ENCODE data around the gene SETD5.
A peak's percentile ranks its signal among the peaks of the same experiment; 100 is the strongest.

The SETD5 gene

DNA sequence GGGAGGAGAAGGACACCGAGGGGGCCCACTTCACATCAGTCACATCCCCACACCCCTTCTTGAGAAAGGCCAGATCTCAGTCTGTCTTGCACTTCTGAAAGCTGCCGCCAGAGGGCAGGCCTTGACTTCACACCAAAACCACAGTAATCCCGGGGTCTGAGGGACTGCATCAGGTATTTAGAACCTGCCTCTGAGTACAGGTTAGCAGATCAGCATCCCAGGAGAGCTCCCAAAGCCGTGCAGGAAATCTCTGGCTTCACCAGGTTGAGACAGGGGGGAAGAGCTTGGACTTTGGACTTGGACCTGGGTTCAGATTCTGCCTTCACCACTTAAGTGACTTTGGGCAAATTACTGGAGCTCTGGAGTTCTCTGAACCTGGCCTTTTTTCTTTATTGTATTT is 105.9 kb downstream of the SETD5 start:
- TF ChIP-seq CEBPB (IDR thresholded peaks at IDR 0.05) (no peak), RAD21 (IDR thresholded peaks at IDR 0.05; ENCODE audit: low read depth) (peak; percentile 97), ZBTB7A (IDR thresholded peaks at IDR 0.05; ENCODE audit: low read depth) (no peak)

- no peak for TF ChIP-seq FOXM1 (IDR thresholded peaks at IDR 0.05; ENCODE audit: borderline replicate concordance, low read depth)
- no peak for TF ChIP-seq TCF12 (IDR thresholded peaks at IDR 0.05; ENCODE audit: low read depth)
- TF ChIP-seq EGR1 (IDR thresholded peaks at IDR 0.05): no peak
- TF ChIP-seq YY1 (IDR thresholded peaks at IDR 0.05; ENCODE audit: low read depth): no peak
- TF ChIP-seq ZBTB7A (IDR thresholded peaks at IDR 0.05; ENCODE audit: low read depth): no peak
- no peak for TF ChIP-seq CREB1 (IDR thresholded peaks at IDR 0.05; ENCODE audit: low read depth)
- no peak for TF ChIP-seq NFIC (IDR thresholded peaks at IDR 0.05)
- no peak for TF ChIP-seq MAX (IDR thresholded peaks at IDR 0.05)
Observed at GRCh38 chr3:9507586-9508578, 110.5 kb downstream of the SETD5 start.

DNA sequence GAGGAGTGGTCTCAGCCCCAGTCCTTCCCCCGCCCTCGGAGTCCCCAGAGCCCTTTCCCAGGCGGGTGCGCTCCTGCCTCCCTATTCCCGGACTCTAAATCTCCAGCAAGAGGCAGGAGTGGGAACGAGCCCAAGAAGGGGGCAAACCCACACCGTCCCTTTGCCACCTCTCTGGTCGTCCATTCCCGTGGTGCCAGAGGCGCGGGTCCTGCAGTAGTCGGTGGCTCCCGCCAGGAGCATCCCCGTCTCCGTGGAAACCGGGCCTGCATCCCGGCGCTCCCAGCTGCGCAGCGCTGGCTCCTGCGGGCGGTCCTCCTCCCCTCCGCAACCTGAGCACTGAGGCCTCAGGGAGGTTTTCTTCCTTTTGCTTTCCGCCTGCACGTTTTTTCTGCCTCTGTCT is 111.4 kb downstream of the SETD5 start:
- TF ChIP-seq TCF12 (IDR thresholded peaks at IDR 0.05; ENCODE audit: low read depth): no peak
- no peak for TF ChIP-seq ZBTB7A (IDR thresholded peaks at IDR 0.05; ENCODE audit: low read depth)

DNA sequence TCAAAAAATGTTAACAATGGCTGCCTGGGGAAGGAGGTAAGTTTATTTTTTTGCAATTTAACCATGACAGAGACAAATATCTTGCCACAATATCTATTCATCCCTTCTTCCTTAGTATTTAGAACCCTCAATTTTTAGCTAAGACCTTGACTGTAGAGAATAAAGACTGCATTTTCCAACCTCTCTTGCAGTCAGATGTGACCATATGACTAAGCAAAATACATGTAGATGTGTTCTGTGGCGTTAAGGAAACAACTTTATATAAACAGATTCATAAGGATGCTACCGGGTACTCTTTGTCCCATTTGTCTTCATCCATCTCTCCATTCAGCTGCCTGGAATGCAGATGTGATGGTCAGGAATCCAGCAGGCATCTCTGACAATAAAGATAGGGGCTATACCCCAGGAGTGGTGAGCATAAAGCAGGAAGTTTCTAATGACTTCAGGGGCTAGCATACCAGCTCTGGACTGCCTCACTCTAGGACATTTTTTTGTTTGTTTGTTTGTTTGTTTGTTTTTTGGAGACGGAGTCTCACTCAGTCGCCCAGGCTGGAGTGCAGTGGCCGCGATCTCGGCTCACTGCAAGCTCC is 115.1 kb downstream of the SETD5 start:
- TF ChIP-seq, protein P1, sequence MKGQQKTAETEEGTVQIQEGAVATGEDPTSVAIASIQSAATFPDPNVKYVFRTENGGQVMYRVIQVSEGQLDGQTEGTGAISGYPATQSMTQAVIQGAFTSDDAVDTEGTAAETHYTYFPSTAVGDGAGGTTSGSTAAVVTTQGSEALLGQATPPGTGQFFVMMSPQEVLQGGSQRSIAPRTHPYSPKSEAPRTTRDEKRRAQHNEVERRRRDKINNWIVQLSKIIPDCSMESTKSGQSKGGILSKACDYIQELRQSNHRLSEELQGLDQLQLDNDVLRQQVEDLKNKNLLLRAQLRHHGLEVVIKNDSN (IDR thresholded peaks at IDR 0.05): no peak
- TF ChIP-seq RAD21 (IDR thresholded peaks at IDR 0.05; ENCODE audit: low read depth): no peak

DNA sequence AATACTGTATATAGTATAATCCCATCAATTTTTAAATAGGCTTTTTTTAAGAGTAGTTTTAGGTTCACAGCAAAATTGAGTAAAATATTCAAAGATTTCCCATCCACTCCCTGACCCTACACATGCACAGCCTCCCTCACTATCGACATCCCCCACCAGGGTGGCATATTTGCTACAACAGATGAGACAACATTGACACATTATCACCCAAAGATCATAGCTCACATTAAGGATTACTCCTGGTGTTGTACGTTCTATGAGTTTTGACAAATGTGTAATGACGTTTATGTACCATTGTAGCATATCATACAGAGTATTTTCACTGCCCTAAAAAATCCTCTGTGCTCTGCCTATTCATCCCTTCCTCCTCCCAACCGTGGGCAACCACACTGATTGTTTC is 116.9 kb downstream of the SETD5 start:
- TF ChIP-seq EP300 (IDR thresholded peaks at IDR 0.05; ENCODE audit: borderline replicate concordance) (no peak), NFIC (IDR thresholded peaks at IDR 0.05) (no peak), RAD21 (IDR thresholded peaks at IDR 0.05; ENCODE audit: low read depth) (no peak), TCF12 (IDR thresholded peaks at IDR 0.05; ENCODE audit: low read depth) (no peak), CREB1 (IDR thresholded peaks at IDR 0.05; ENCODE audit: low read depth) (no peak), ZBTB7A (IDR thresholded peaks at IDR 0.05; ENCODE audit: low read depth) (no peak), TEAD4 (IDR thresholded peaks at IDR 0.05) (no peak), MAX (IDR thresholded peaks at IDR 0.05) (no peak), TAF1 (IDR thresholded peaks at IDR 0.05; ENCODE audit: low read depth) (no peak), EGR1 (IDR thresholded peaks at IDR 0.05) (no peak), YY1 (IDR thresholded peaks at IDR 0.05; ENCODE audit: low read depth) (no peak), FOXM1 (IDR thresholded peaks at IDR 0.05; ENCODE audit: borderline replicate concordance, low read depth) (no peak), CEBPB (IDR thresholded peaks at IDR 0.05) (no peak)
- TF ChIP-seq, protein P2, sequence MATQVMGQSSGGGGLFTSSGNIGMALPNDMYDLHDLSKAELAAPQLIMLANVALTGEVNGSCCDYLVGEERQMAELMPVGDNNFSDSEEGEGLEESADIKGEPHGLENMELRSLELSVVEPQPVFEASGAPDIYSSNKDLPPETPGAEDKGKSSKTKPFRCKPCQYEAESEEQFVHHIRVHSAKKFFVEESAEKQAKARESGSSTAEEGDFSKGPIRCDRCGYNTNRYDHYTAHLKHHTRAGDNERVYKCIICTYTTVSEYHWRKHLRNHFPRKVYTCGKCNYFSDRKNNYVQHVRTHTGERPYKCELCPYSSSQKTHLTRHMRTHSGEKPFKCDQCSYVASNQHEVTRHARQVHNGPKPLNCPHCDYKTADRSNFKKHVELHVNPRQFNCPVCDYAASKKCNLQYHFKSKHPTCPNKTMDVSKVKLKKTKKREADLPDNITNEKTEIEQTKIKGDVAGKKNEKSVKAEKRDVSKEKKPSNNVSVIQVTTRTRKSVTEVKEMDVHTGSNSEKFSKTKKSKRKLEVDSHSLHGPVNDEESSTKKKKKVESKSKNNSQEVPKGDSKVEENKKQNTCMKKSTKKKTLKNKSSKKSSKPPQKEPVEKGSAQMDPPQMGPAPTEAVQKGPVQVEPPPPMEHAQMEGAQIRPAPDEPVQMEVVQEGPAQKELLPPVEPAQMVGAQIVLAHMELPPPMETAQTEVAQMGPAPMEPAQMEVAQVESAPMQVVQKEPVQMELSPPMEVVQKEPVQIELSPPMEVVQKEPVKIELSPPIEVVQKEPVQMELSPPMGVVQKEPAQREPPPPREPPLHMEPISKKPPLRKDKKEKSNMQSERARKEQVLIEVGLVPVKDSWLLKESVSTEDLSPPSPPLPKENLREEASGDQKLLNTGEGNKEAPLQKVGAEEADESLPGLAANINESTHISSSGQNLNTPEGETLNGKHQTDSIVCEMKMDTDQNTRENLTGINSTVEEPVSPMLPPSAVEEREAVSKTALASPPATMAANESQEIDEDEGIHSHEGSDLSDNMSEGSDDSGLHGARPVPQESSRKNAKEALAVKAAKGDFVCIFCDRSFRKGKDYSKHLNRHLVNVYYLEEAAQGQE (IDR thresholded peaks at IDR 0.05; ENCODE audit: low read depth): no peak
- TF ChIP-seq, protein P1 (IDR thresholded peaks at IDR 0.05): no peak

GRCh38 chr3:9514956-9515355 is 117.5 kb downstream of the SETD5 start:
- TF ChIP-seq TCF12 (IDR thresholded peaks at IDR 0.05; ENCODE audit: low read depth) (no peak), CEBPB (IDR thresholded peaks at IDR 0.05) (no peak), YY1 (IDR thresholded peaks at IDR 0.05; ENCODE audit: low read depth) (no peak), MAX (IDR thresholded peaks at IDR 0.05) (no peak), ZBTB7A (IDR thresholded peaks at IDR 0.05; ENCODE audit: low read depth) (no peak), NFIC (IDR thresholded peaks at IDR 0.05) (no peak), RAD21 (IDR thresholded peaks at IDR 0.05; ENCODE audit: low read depth) (no peak), TEAD4 (IDR thresholded peaks at IDR 0.05) (no peak), CREB1 (IDR thresholded peaks at IDR 0.05; ENCODE audit: low read depth) (no peak)
- TF ChIP-seq, protein P1 (IDR thresholded peaks at IDR 0.05): no peak

DNA sequence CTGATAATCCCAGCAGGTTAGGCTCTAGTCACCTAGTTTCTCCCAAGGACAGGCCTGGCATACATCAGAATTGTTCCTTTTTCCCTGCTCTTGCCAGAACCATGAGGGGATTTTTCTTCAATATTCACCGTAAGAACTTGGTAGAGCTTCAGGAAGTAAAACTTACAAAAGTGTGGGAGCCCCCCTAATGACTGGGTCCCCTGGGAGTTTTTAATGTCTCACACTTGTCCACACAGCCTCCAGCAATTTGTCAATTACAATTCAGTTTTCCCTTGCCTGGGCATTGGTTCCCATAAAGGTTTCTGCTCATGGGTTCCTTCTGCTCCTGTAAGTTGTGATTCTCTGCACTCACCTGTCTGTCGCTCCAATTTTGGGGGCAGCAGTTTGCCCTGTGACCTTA is 127.7 kb downstream of the SETD5 start:
- TF ChIP-seq, protein P2 (IDR thresholded peaks at IDR 0.05; ENCODE audit: low read depth): no peak
- no peak for TF ChIP-seq MAX (IDR thresholded peaks at IDR 0.05)
- TF ChIP-seq TCF12 (IDR thresholded peaks at IDR 0.05; ENCODE audit: low read depth): no peak
- no peak for TF ChIP-seq RAD21 (IDR thresholded peaks at IDR 0.05; ENCODE audit: low read depth)
- TF ChIP-seq CREB1 (IDR thresholded peaks at IDR 0.05; ENCODE audit: low read depth): no peak
- no peak for TF ChIP-seq TEAD4 (IDR thresholded peaks at IDR 0.05)
- no peak for TF ChIP-seq TAF1 (IDR thresholded peaks at IDR 0.05; ENCODE audit: low read depth)
- no peak for TF ChIP-seq FOXM1 (IDR thresholded peaks at IDR 0.05; ENCODE audit: borderline replicate concordance, low read depth)
- TF ChIP-seq, protein P1 (IDR thresholded peaks at IDR 0.05): no peak
- no peak for TF ChIP-seq EGR1 (IDR thresholded peaks at IDR 0.05)
- TF ChIP-seq CEBPB (IDR thresholded peaks at IDR 0.05): no peak
- TF ChIP-seq EP300 (IDR thresholded peaks at IDR 0.05; ENCODE audit: borderline replicate concordance): no peak
